Osteocyte (in vitro differentiated cells): Measurements from ENCODE around the gene CRIP2. TPM values are rescaled to one million over a fixed set of nuclear protein-coding genes. Genes with fewer than 3 reads are reported as not detected.

ENCODE experiments used
- DNase-seq: peaks from one replicate; pipeline ENCODE4 v3.0.0; 2021; ENCODE audit warnings: mixed read lengths; ENCODE audit not compliant: unreplicated experiment; ENCODE audit errors: extremely low spot score
- H3K27ac Mint-ChIP-seq: one replicate; pipeline ENCODE4 v1.8.0; 2021; ENCODE audit warnings: mild to moderate bottlenecking, mixed read lengths; ENCODE audit not compliant: unreplicated experiment
- H3K27me3 Mint-ChIP-seq: one replicate; pipeline ENCODE4 v1.8.0; 2021; ENCODE audit warnings: mixed read lengths; ENCODE audit not compliant: unreplicated experiment
- H3K36me3 Mint-ChIP-seq: one replicate; pipeline ENCODE4 v1.8.0; 2021; ENCODE audit warnings: mixed read lengths; ENCODE audit not compliant: unreplicated experiment
- H3K4me1 Mint-ChIP-seq: one replicate; pipeline ENCODE4 v1.8.0; 2021; ENCODE audit warnings: mixed read lengths; ENCODE audit not compliant: unreplicated experiment
- H3K4me3 Mint-ChIP-seq: one replicate; pipeline ENCODE4 v1.8.0; 2021; ENCODE audit warnings: mild to moderate bottlenecking, moderate library complexity, mixed read lengths; ENCODE audit not compliant: unreplicated experiment
- H3K9me3 Mint-ChIP-seq: one replicate; pipeline ENCODE4 v1.8.0; 2021; ENCODE audit warnings: mixed read lengths; ENCODE audit not compliant: unreplicated experiment
- CTCF ChIP-seq: fragments of 200-600 bp; sonication (generic); IDR thresholded peaks from 2 replicates; pipeline ENCODE4 v1.5.0; 2021; ENCODE audit warnings: antibody characterized with exemption, mild to moderate bottlenecking, moderate library complexity
- total RNA-seq: library from RNA; stranded (reverse); gene quantifications from 2 replicates; pipeline ENCODE4 v1.2.1, GENCODE V29; 2021

The CRIP2 gene
- total RNA-seq, 1 donor from 2014 or later: 191 TPM

- Mint-ChIP-seq H3K9me3 (no peaks in the 10 kb centered on the region), H3K27ac (peak within 1 kb of the TSS; percentile 60), H3K27me3 (no peaks in the 10 kb centered on the region), H3K4me3 (no peak within 1 kb of the TSS), H3K4me1 (peaks cover 49% of the 10 kb centered on the region), H3K36me3 (no peaks in the 10 kb centered on the region)
- no peak for DNase-seq
- no peak for TF ChIP-seq CTCF
Observed at GRCh38 chr14:105486163-105486973, 11.7 kb downstream of the CRIP2 start, which contains the start of gene CRIP1. TSS of gene CRIP1 (plus strand) at chr14:105486886. CDS start at chr14:105487260, 374 bp downstream.

GRCh38 chr14:105486974-105487448, 12.4 kb downstream of the CRIP2 start:
- no peak overlapping the region for H3K27ac Mint-ChIP-seq
- DNase-seq: no peak
- peaks cover 48% of the 10 kb centered on the region for H3K4me1 Mint-ChIP-seq
- H3K4me3 Mint-ChIP-seq: no peak overlapping the region
- H3K9me3 Mint-ChIP-seq: no peaks in the 10 kb centered on the region
- H3K27me3 Mint-ChIP-seq: no peaks in the 10 kb centered on the region
- H3K36me3 Mint-ChIP-seq: no peaks in the 10 kb centered on the region
- TF ChIP-seq CTCF: no peak

- no peaks in the 10 kb centered on the region for H3K27me3 Mint-ChIP-seq
Observed at GRCh38 chr14:105487449-105487985, 12.9 kb downstream of the CRIP2 start.

GRCh38 chr14:105487986-105488777, 13.6 kb downstream of the CRIP2 start:
- no peak for TF ChIP-seq CTCF
- no peaks in the 10 kb centered on the region for H3K27me3 Mint-ChIP-seq
- H3K4me1 Mint-ChIP-seq: peaks cover 37% of the 10 kb centered on the region
- no peak for DNase-seq
- H3K4me3 Mint-ChIP-seq: no peak overlapping the region
- no peaks in the 10 kb centered on the region for H3K36me3 Mint-ChIP-seq
- no peaks in the 10 kb centered on the region for H3K9me3 Mint-ChIP-seq
- peak overlapping the region; percentile 52 for H3K27ac Mint-ChIP-seq

More at GRCh38 chr14:105487449-105487985, 12.9 kb downstream of the CRIP2 start:
- TF ChIP-seq CTCF: no peak
- H3K4me1 Mint-ChIP-seq: peaks cover 44% of the 10 kb centered on the region
- H3K4me3 Mint-ChIP-seq: no peak overlapping the region
- H3K9me3 Mint-ChIP-seq: no peaks in the 10 kb centered on the region
- H3K27ac Mint-ChIP-seq: peak overlapping the region; percentile 41
- no peaks in the 10 kb centered on the region for H3K36me3 Mint-ChIP-seq
- no peak for DNase-seq
